Breast epithelium (tissue), 3 donors: ENCODE measurements around the gene KLHL3.

Experiments
- CTCF ChIP-seq, 3 donors: fragments of 450-650 bp; IDR thresholded peaks; one replicate each; pipeline ENCODE4 v1.5.1; 2016 to 2017; ENCODE audit warnings: antibody characterized with exemption in 3 of 3, mild to moderate bottlenecking in 3 of 3, moderate library complexity in 3 of 3
- POLR2A ChIP-seq: fragments of 450-650 bp; IDR thresholded peaks from one replicate; pipeline ENCODE4 v1.6.1; 2016; ENCODE audit warnings: antibody characterized with exemption, mild to moderate bottlenecking, moderate library complexity
- POLR2AphosphoS5 ChIP-seq, 3 donors: sonication (generic); formaldehyde crosslinking; IDR thresholded peaks; one replicate each; pipeline ENCODE4 v1.6.1; 2017; ENCODE audit warnings: antibody characterized with exemption in 3 of 3

DNA sequence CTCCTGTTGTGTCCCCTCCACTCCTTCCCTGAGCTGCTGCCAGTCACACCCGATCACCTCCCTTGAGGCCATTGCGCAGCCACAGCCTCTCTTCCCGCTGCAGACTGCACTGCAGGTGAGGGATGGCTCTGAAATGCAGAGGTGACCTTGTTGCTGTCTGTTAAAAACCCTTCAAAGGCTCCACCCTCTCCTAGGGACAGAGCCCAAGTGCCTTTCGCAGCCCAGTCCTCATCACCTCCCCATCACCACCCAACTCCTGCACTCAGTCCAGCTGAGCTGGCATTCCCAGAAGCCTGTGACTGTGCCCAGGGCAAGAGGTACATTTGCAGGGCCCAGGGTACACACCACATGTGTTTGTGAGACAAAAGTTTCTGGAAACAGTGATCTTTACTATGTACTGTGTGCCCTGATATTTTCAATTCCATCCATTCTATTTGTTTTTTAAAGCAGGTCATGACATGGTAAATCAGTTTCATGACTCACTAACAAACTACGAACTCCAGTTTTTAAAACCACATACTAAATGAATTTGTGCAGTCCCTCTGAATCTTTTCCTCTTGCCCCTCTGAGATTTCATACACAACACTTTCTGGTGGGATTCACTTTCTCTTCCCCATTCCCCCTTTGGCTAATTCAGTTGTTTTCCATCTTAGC lies 163.7 kb downstream of the KLHL3 start:
- TF ChIP-seq CTCF (IDR thresholded peaks at IDR 0.05) (no peak), POLR2A (no peak), POLR2AphosphoS5 (IDR thresholded peaks at IDR 0.05) (no peak)
